Measurements from ENCODE around the gene SSH2. TPM values are rescaled to one million over a fixed set of nuclear protein-coding genes. Genes with fewer than 3 reads are reported as not detected.

The SSH2 gene
- total and polyA plus RNA-seq, 2 of the 13 experiments (the other 11 are each of a cell fraction or from before 2014, with no cell fraction given) = 6.0 to 6.4 TPM

GRCh38 chr17:29962656-29963055, 32.6 kb upstream of the SSH2 start:
- DNase-seq (ENCODE audit: low spot score) = no peak
- intact Hi-C loops (cut with micrococcal nuclease; ENCODE audit: unreplicated experiment) = no loop called here
- BruUV-seq (replicated peaks) = no TSS peak
- POLR2A ChIA-PET = no interaction called here
- H3K4me1 ChIP-seq (ENCODE audit: insufficient read depth, low read length) = no peaks in the 10 kb centered on the region
- no peaks in the 10 kb centered on the region for H3K27me3 ChIP-seq (ENCODE audit: control insufficient read depth in 1 of 2, insufficient read depth in 2 of 2, low read length in 2 of 2)
- 24% methylated on average over 2 of the region's 2 CpGs for WGBS (ENCODE audit: low lambda C conversion rate)
- no peak overlapping the region for H3K4me3 ChIP-seq (replicated peaks in 1 of 3; ENCODE audit: insufficient read depth in 1 of 3, low read depth in 2 of 3, low read length in 3 of 3)
- no peak for TF ChIP-seq ARID4A (CRISPR knock-in tag; IDR thresholded peaks at IDR 0.05; ENCODE audit: borderline replicate concordance)
- TF ChIP-seq ZNF841 (CRISPR knock-in tag; IDR thresholded peaks at IDR 0.05; ENCODE audit: borderline replicate concordance) = no peak
- TF ChIP-seq SNAPC2 (CRISPR knock-in tag; IDR thresholded peaks at IDR 0.05) = no peak
- no peak for TF ChIP-seq BORCS8-MEF2B (CRISPR knock-in tag; IDR thresholded peaks at IDR 0.05)
- no peak for TF ChIP-seq ZNF432 (CRISPR knock-in tag; IDR thresholded peaks at IDR 0.05; ENCODE audit: borderline replicate concordance)
- no peak for TF ChIP-seq ZNF253 (CRISPR knock-in tag; IDR thresholded peaks at IDR 0.05; ENCODE audit: borderline replicate concordance)
- no peak for TF ChIP-seq MNT (IDR thresholded peaks at IDR 0.05)
- no peak for TF ChIP-seq ELK4 (CRISPR knock-in tag; IDR thresholded peaks at IDR 0.05; ENCODE audit: borderline replicate concordance)
- TF ChIP-seq TRIM24 (CRISPR knock-in tag; IDR thresholded peaks at IDR 0.05) = no peak
- TF ChIP-seq CTCF (CRISPR knock-in tag; IDR thresholded peaks at IDR 0.05) = no peak
- no peak for TF ChIP-seq HIVEP1 (CRISPR knock-in tag; IDR thresholded peaks at IDR 0.05)
- H3K9ac ChIP-seq (ENCODE audit: insufficient read depth, low read depth, low read length) = no peak overlapping the region
- in situ Hi-C loops (cut with HindIII; ENCODE audit: extremely low pct_ligation_motif_present, low pct_unique_long_range_greater_than_20kb) = no loop called here
- no peaks in the 10 kb centered on the region; the same call in 1 of the 2 replicates for H3K9me3 ChIP-seq (ENCODE audit: low read length)
- FAIRE-seq = no peak
- H3K36me3 ChIP-seq (replicated peaks in 1 of 2; ENCODE audit: control insufficient read depth in 1 of 2, insufficient read depth in 2 of 2, low read length in 2 of 2) = no peaks in the 10 kb centered on the region
- no peaks in the 10 kb centered on the region for H4K20me1 ChIP-seq (ENCODE audit: insufficient read depth, low read length)
- ATAC-seq = no peak
- no peak overlapping the region for H3K4me2 ChIP-seq (ENCODE audit: low read depth, low read length)
- H2AFZ ChIP-seq (ENCODE audit: low read length) = no peak overlapping the region
- H3K79me2 ChIP-seq (ENCODE audit: insufficient read depth, low read length) = no peaks in the 10 kb centered on the region
- CTCF ChIA-PET (ENCODE audit: low intra/inter-chr PET ratio, low total read pairs) = no interaction called here
- H3K27ac ChIP-seq (ENCODE audit: extremely low read length, insufficient read depth, low read length) = no peak overlapping the region

All from HepG2 (cell line).